Measurements from ENCODE around the gene AUNIP.

DNA sequence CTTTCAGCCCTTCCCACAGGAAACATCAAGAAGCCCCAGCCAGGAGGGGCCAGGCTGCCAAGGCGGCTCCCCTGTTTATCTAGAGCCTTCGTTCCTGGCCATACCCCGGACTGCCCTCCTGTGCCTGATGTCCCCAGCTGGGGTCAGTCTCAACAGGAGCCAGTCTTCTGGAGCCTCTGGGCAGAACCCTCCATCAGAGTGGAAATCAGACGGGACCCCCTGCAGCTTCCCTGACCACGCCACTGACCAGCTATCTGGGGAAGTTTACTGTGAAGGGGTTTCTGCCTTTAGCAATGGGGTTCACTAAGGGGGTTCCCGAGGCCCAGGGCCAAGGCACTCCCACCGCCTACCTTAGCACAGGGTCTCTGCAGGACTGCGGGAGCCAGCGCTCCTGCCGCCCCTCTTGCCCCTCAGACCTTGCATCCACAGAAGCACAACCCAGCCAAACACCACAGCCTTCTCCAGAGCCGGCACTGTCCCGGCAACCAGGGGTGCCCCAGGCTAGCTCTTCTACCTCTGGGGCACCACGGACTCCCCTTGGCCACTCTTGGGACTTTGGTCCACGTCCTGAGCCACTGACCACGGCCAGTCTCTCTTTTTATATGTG, 43.0 kb downstream of the AUNIP start:
- TF ChIP-seq CTCF (IDR thresholded peaks at IDR 0.05; ENCODE audit: low read length) (no peak), EZH2phosphoT487 (IDR thresholded peaks at IDR 0.05; ENCODE audit: low read length) (no peak)
